OCI-LY1 (cell line): ENCODE results near the gene SIK3.

Source experiments
- H2AFZ ChIP-seq: fragments of 200-600 bp; sonication (generic), shearing (Covaris generic); 2 replicates; pipeline ENCODE4 v1.6.0; 2014; ENCODE audit warnings: antibody characterized with exemption, mild to moderate bottlenecking, low read length
- H3F3A ChIP-seq: fragments of 200-600 bp; sonication (generic), shearing (Covaris generic); 2 replicates; pipeline ENCODE4 v1.6.0; 2014; ENCODE audit warnings: mild to moderate bottlenecking, antibody characterized with exemption, low read length, moderate library complexity; ENCODE audit not compliant: insufficient read depth
- H3K27ac ChIP-seq: fragments of 200-600 bp; sonication (generic); 2 replicates; pipeline ENCODE4 v1.5.1; 2014; ENCODE audit warnings: low read length, mixed run types, mild to moderate bottlenecking, low read depth; ENCODE audit not compliant: poor library complexity, severe bottlenecking
- H3K27me3 ChIP-seq: fragments of 200-600 bp; sonication (generic); 2 replicates; pipeline ENCODE4 v1.6.0; 2014; ENCODE audit warnings: antibody characterized with exemption, mild to moderate bottlenecking, low read length, moderate library complexity; ENCODE audit not compliant: insufficient read depth
- H3K36me3 ChIP-seq: fragments of 200-600 bp; sonication (generic); 2 replicates; pipeline ENCODE4 v1.6.1; 2014; ENCODE audit warnings: mild to moderate bottlenecking, antibody characterized with exemption, low read length, moderate library complexity, mixed read lengths; ENCODE audit not compliant: insufficient read depth
- H3K4me1 ChIP-seq: fragments of 200-600 bp; sonication (generic); 2 replicates; pipeline ENCODE4 v1.5.1; 2014; ENCODE audit warnings: mild to moderate bottlenecking, low read length, moderate library complexity; ENCODE audit not compliant: insufficient read depth, severe bottlenecking
- H3K4me2 ChIP-seq: fragments of 200-600 bp; sonication (generic), shearing (Covaris generic); 2 replicates; pipeline ENCODE4 v1.6.1; 2014; ENCODE audit warnings: low read length
- H3K4me3 ChIP-seq: fragments of 200-600 bp; sonication (generic); 2 replicates; pipeline ENCODE4 v1.5.1; 2014; ENCODE audit warnings: low read length, low read depth, mild to moderate bottlenecking, mixed read lengths; ENCODE audit not compliant: poor library complexity, severe bottlenecking
- H3K79me2 ChIP-seq: fragments of 200-600 bp; shearing (Covaris generic); 2 replicates; pipeline ENCODE4 v1.6.1; 2016; ENCODE audit warnings: mixed run types, low read length, mixed read lengths; ENCODE audit not compliant: insufficient read depth
- H3K9ac ChIP-seq: fragments of 200-600 bp; sonication (generic), shearing (Covaris generic); 2 replicates; pipeline ENCODE4 v1.6.1; 2014; ENCODE audit warnings: mild to moderate bottlenecking, low read length, mixed read lengths
- H3K9me2 ChIP-seq: fragments of 200-600 bp; sonication (generic), shearing (Covaris generic); 2 replicates; pipeline ENCODE4 v1.6.1; 2014; ENCODE audit warnings: low read depth, mild to moderate bottlenecking, low read length, mixed read lengths
- H3K9me3 ChIP-seq: fragments of 200-600 bp; shearing (Covaris generic); 2 replicates; pipeline ENCODE4 v1.6.1; 2014; ENCODE audit warnings: low read length, mixed read lengths
- H4K20me1 ChIP-seq: fragments of 200-600 bp; sonication (generic), shearing (Covaris generic); 2 replicates; pipeline ENCODE4 v1.6.0; 2016; ENCODE audit warnings: mild to moderate bottlenecking, low read length; ENCODE audit not compliant: insufficient read depth
- CTCF ChIP-seq: fragments of 200-600 bp; sonication (generic), shearing (Covaris generic); IDR thresholded peaks from 2 replicates; pipeline ENCODE4 v1.5.1; 2017; ENCODE audit warnings: mild to moderate bottlenecking, antibody characterized with exemption, low read length, moderate library complexity, mixed read lengths
- EZH2 ChIP-seq: fragments of 200-600 bp; sonication (generic), shearing (Covaris generic); IDR thresholded peaks from 2 replicates; pipeline ENCODE4 v1.8.0; 2017; ENCODE audit warnings: borderline replicate concordance, mixed run types, mild to moderate bottlenecking, antibody characterized with exemption, low read length, moderate library complexity, mixed read lengths

SIK3 gene

GRCh38 chr11:116837231-116838091 lies 260.8 kb downstream of the SIK3 start, which contains the start of gene APOA1:
TSS of gene APOA1 (minus strand) at chr11:116837622. CDS start at chr11:116837387, 235 bp downstream.
- H3K4me1 ChIP-seq = peaks cover 8% of the 10 kb centered on the region
- no peak within 1 kb of the TSS for H2AFZ ChIP-seq
- no peak within 1 kb of the TSS for H3K4me3 ChIP-seq
- H3F3A ChIP-seq = no peaks in the 10 kb centered on the region
- no peak within 1 kb of the TSS for H3K9ac ChIP-seq
- H3K4me2 ChIP-seq = peak within 1 kb of the TSS; percentile 66; the same call in 1 of the 2 replicates
- no peaks in the 10 kb centered on the region for H3K79me2 ChIP-seq
- H3K9me3 ChIP-seq = no peaks in the 10 kb centered on the region
- H3K27me3 ChIP-seq = no peaks in the 10 kb centered on the region
- H3K36me3 ChIP-seq = no peaks in the 10 kb centered on the region
- TF ChIP-seq CTCF (no peak), EZH2 (no peak)
- no peaks in the 10 kb centered on the region for H4K20me1 ChIP-seq
- no peaks in the 10 kb centered on the region for H3K9me2 ChIP-seq
- H3K27ac ChIP-seq = no peak within 1 kb of the TSS

- no peak overlapping the region for H3K9ac ChIP-seq
- TF ChIP-seq CTCF (no peak), EZH2 (no peak)
- H4K20me1 ChIP-seq = no peaks in the 10 kb centered on the region
- no peaks in the 10 kb centered on the region for H3K79me2 ChIP-seq
- no peak overlapping the region for H2AFZ ChIP-seq
- peaks cover 8% of the 10 kb centered on the region for H3K4me1 ChIP-seq
- H3K4me2 ChIP-seq = peak overlapping the region; percentile 66; the same call in 1 of the 2 replicates
- no peaks in the 10 kb centered on the region for H3K27me3 ChIP-seq
- H3F3A ChIP-seq = no peaks in the 10 kb centered on the region
- H3K4me3 ChIP-seq = no peak overlapping the region
- H3K36me3 ChIP-seq = no peaks in the 10 kb centered on the region
- H3K9me3 ChIP-seq = no peaks in the 10 kb centered on the region
- H3K27ac ChIP-seq = no peak overlapping the region
- H3K9me2 ChIP-seq = no peaks in the 10 kb centered on the region
Observed at GRCh38 chr11:116836632-116836991, 261.6 kb downstream of the SIK3 start.

- Histone ChIP-seq H3K4me2 (peak overlapping the region; percentile 66), H3K36me3 (no peaks in the 10 kb centered on the region), H3K4me1 (peaks cover 8% of the 10 kb centered on the region), H3F3A (no peaks in the 10 kb centered on the region), H2AFZ (no peak overlapping the region), H4K20me1 (no peaks in the 10 kb centered on the region), H3K9me2 (no peaks in the 10 kb centered on the region), H3K9ac (peak overlapping the region; percentile 36; the same call in 1 of the 2 replicates), H3K27ac (no peak overlapping the region), H3K9me3 (no peaks in the 10 kb centered on the region), H3K4me3 (peak overlapping the region; percentile 51), H3K27me3 (no peaks in the 10 kb centered on the region), H3K79me2 (no peaks in the 10 kb centered on the region)
- TF ChIP-seq CTCF = peak; percentile 54
- no peak for TF ChIP-seq EZH2
Observed at GRCh38 chr11:116835791-116836631, 262.2 kb downstream of the SIK3 start.
